SU-DHL-6 (cell line): ENCODE data around the gene SREBF1.

Source experiments
- H2AFZ ChIP-seq: fragments of 200-600 bp; sonication (generic); 2 replicates; pipeline ENCODE4 v1.6.1; 2014; ENCODE audit warnings: low read depth, mild to moderate bottlenecking, moderate library complexity, mixed read lengths, antibody characterized with exemption, low read length; ENCODE audit not compliant: severe bottlenecking
- H3F3A ChIP-seq: fragments of 200-600 bp; shearing (Covaris generic); 2 replicates; pipeline ENCODE4 v1.6.0; 2016; ENCODE audit warnings: antibody characterized with exemption, mild to moderate bottlenecking; ENCODE audit not compliant: insufficient read depth
- H3K27ac ChIP-seq: fragments of 200-600 bp; sonication (generic); 2 replicates; pipeline ENCODE4 v1.5.1; 2016; ENCODE audit warnings: low read depth, mild to moderate bottlenecking, low read length, moderate library complexity, mixed read lengths
- H3K27me3 ChIP-seq: fragments of 200-600 bp; sonication (generic), shearing (Covaris generic); 2 replicates; pipeline ENCODE4 v1.6.0; 2014; ENCODE audit warnings: mild to moderate bottlenecking, low read length
- H3K36me3 ChIP-seq: fragments of 200-600 bp; sonication (generic); 2 replicates; pipeline ENCODE4 v1.6.1; 2014; ENCODE audit warnings: mild to moderate bottlenecking, low read length, mixed read lengths
- H3K4me2 ChIP-seq: fragments of 300-600, 200-600 bp; shearing (Covaris generic), sonication (generic); 2 replicates; pipeline ENCODE4 v1.6.0; 2014; ENCODE audit warnings: low read length, low read depth, mild to moderate bottlenecking; ENCODE audit not compliant: poor library complexity, severe bottlenecking
- H3K4me3 ChIP-seq: fragments of 200-600 bp; sonication (generic); 2 replicates; pipeline ENCODE4 v1.5.1; 2014; ENCODE audit warnings: antibody characterized with exemption, low read length, mild to moderate bottlenecking, mixed read lengths; ENCODE audit not compliant: insufficient read depth, poor library complexity, severe bottlenecking
- H3K79me2 ChIP-seq: fragments of 200-600 bp; sonication (generic); 2 replicates; pipeline ENCODE4 v1.6.1; 2014; ENCODE audit warnings: mild to moderate bottlenecking, low read length, moderate library complexity; ENCODE audit not compliant: insufficient read depth
- H3K9ac ChIP-seq: fragments of 200-600 bp; sonication (generic); 2 replicates; pipeline ENCODE4 v1.7.0; 2014; ENCODE audit warnings: mild to moderate bottlenecking, low read length
- H3K9me2 ChIP-seq: fragments of 200-600 bp; sonication (generic); replicated peaks from 2 replicates; pipeline ENCODE4 v1.6.1; 2014; ENCODE audit warnings: low read length; ENCODE audit not compliant: insufficient read depth
- H3K9me3 ChIP-seq: fragments of 200-600 bp; sonication (generic); 2 replicates; pipeline ENCODE4 v1.6.1; 2014; ENCODE audit warnings: low read length, mixed read lengths; ENCODE audit not compliant: insufficient read depth
- H4K20me1 ChIP-seq: fragments of 200-600 bp; sonication (generic); 2 replicates; pipeline ENCODE4 v1.6.1; 2014; ENCODE audit warnings: low read depth, mild to moderate bottlenecking, antibody characterized with exemption, low read length, moderate library complexity, mixed read lengths
- CTCF ChIP-seq: fragments of 200-600 bp; sonication (generic); IDR thresholded peaks from one replicate; pipeline ENCODE4 v1.5.1; 2017; ENCODE audit warnings: antibody characterized with exemption, mild to moderate bottlenecking, low read length, moderate library complexity; ENCODE audit not compliant: insufficient read depth, poor library complexity, severe bottlenecking
- EZH2phosphoT487 ChIP-seq: fragments of 200-600 bp; sonication (generic), shearing (Covaris generic); conservative IDR thresholded peaks from 2 replicates; pipeline ENCODE4 v1.6.1; 2018; ENCODE audit warnings: mild to moderate bottlenecking, antibody characterized with exemption, low read length, moderate library complexity, mixed read lengths

SREBF1 gene

GRCh38 chr17:17770632-17771044, 66.1 kb downstream of the SREBF1 start:
- Histone ChIP-seq H4K20me1 (no peaks in the 10 kb centered on the region), H3K36me3 (no peaks in the 10 kb centered on the region), H3K9me3 (no peaks in the 10 kb centered on the region), H3F3A (no peaks in the 10 kb centered on the region), H3K27ac (no peak overlapping the region), H3K27me3 (no peaks in the 10 kb centered on the region), H3K9me2 (no peaks in the 10 kb centered on the region), H3K4me2 (no peak overlapping the region), H3K79me2 (no peaks in the 10 kb centered on the region), H3K4me3 (no peak overlapping the region), H2AFZ (no peak overlapping the region), H3K9ac (no peak overlapping the region)
- no peak for TF ChIP-seq EZH2phosphoT487
- no peak for TF ChIP-seq CTCF

GRCh38 chr17:17769869-17770631, 66.7 kb downstream of the SREBF1 start:
- H4K20me1 ChIP-seq, result no peaks in the 10 kb centered on the region
- no peak overlapping the region for H2AFZ ChIP-seq
- no peak overlapping the region for H3K9ac ChIP-seq
- H3K4me3 ChIP-seq, result no peak overlapping the region
- H3K9me2 ChIP-seq, result no peaks in the 10 kb centered on the region
- H3K79me2 ChIP-seq, result no peaks in the 10 kb centered on the region
- no peak overlapping the region for H3K4me2 ChIP-seq
- H3K36me3 ChIP-seq, result no peaks in the 10 kb centered on the region
- H3K9me3 ChIP-seq, result no peaks in the 10 kb centered on the region
- TF ChIP-seq CTCF (no peak), EZH2phosphoT487 (no peak)
- no peaks in the 10 kb centered on the region for H3F3A ChIP-seq
- H3K27ac ChIP-seq, result no peak overlapping the region
- no peaks in the 10 kb centered on the region for H3K27me3 ChIP-seq

- no peaks in the 10 kb centered on the region for H3K36me3 ChIP-seq
- H3K27me3 ChIP-seq, result no peaks in the 10 kb centered on the region
- H3K4me2 ChIP-seq, result no peak overlapping the region
- H4K20me1 ChIP-seq, result no peaks in the 10 kb centered on the region
- H3K9ac ChIP-seq, result no peak overlapping the region
- no peak overlapping the region for H3K4me3 ChIP-seq
- no peak overlapping the region for H3K27ac ChIP-seq
- H3F3A ChIP-seq, result no peaks in the 10 kb centered on the region
- no peaks in the 10 kb centered on the region for H3K79me2 ChIP-seq
- TF ChIP-seq CTCF (no peak), EZH2phosphoT487 (no peak)
- H3K9me2 ChIP-seq, result no peaks in the 10 kb centered on the region
- no peak overlapping the region for H2AFZ ChIP-seq
- H3K9me3 ChIP-seq, result no peaks in the 10 kb centered on the region
Observed at GRCh38 chr17:17768424-17769088, 68.2 kb downstream of the SREBF1 start.
